Rectal smooth muscle tissue (tissue), 1 donor: Measurements from ENCODE around the gene PRDX6.
"Not testable (repeated sequence)": the region's sequence is repeated elsewhere in the genome, so short reads cannot be mapped to it uniquely, and the experiment has no call there.

Experiments
- H3K27ac ChIP-seq: one replicate; pipeline ENCODE4 v1.7.0; 2013; ENCODE audit warnings: low read depth, low read length, inconsistent platforms
- H3K27me3 ChIP-seq: one replicate; pipeline ENCODE4 v1.7.0; 2013; ENCODE audit warnings: low read length; ENCODE audit not compliant: control insufficient read depth, insufficient read depth
- H3K36me3 ChIP-seq: one replicate; pipeline ENCODE4 v1.7.0; 2013; ENCODE audit warnings: low read length; ENCODE audit not compliant: control insufficient read depth, insufficient read depth
- H3K4me1 ChIP-seq: one replicate; pipeline ENCODE4 v1.7.0; 2013; ENCODE audit warnings: low read length; ENCODE audit not compliant: control insufficient read depth, insufficient read depth
- H3K4me3 ChIP-seq: one replicate; pipeline ENCODE4 v1.7.0; 2013; ENCODE audit warnings: low read length
- H3K9ac ChIP-seq: one replicate; pipeline ENCODE4 v1.7.0; 2013; ENCODE audit warnings: low read length

Gene PRDX6

DNA sequence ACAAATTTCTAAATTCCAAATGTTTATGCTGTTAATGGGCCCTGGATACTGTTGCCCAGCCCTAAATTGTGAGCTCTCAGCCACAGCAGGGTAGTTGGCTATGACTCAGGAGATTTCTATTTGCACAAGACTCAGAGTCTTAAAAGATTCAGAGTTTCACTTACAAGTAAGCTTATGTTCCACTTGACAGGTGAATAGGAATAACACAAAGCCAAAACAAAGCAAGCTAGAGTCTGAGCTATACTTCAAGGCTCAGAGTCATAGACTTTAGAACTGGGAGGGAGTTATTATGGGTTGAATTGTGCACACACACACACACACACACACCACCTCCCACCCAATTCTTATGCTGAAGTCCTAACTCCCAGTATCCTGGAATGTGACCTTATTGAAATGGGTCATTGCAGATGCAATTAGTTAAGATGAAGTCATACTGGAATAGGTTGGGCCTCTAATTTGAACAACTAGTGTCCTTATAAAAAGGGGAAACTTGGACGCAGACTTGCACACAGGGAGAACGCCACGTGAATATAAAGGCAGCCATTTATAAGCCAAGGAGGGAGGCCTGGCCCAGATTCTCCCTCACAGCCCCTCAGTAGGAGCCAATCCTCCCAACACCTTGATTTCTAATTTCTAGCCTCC, 30.2 kb downstream of the PRDX6 start:
- peak overlapping the region; percentile 7 for H3K27ac ChIP-seq
- no peaks in the 10 kb centered on the region for H3K27me3 ChIP-seq
- no peak overlapping the region for H3K4me3 ChIP-seq
- H3K9ac ChIP-seq: no peak overlapping the region
- H3K36me3 ChIP-seq: no peaks in the 10 kb centered on the region
- peaks cover 4% of the 10 kb centered on the region for H3K4me1 ChIP-seq

- H3K27ac ChIP-seq: peak overlapping the region; percentile 7
- H3K9ac ChIP-seq: no peak overlapping the region
These were observed 30.7 kb downstream of the PRDX6 start for GRCh38 chr1:173507847-173508209.

DNA sequence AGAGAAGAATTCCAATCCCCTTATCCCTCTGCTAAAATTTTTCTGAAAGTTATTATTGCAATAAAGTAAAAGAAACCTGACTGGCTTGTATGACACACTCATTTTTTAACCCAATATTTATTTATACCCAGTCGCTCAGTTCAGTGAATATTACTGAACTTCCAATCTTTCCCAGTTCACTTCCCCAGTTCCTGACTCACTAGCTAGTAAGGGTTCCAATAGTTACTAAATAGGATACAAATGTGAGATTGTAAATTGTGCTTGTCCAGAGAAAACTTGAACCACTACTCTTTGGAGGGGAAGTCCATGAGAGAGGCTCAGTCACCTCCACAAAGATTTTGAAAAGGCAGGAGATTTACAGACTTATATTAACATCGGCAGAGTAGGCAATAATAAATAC, 31.4 kb downstream of the PRDX6 start:
- H3K4me3 ChIP-seq: no peak overlapping the region
- H3K27ac ChIP-seq: no peak overlapping the region
- H3K36me3 ChIP-seq: no peaks in the 10 kb centered on the region
- H3K9ac ChIP-seq: no peak overlapping the region
- H3K4me1 ChIP-seq: peaks cover 4% of the 10 kb centered on the region
- H3K27me3 ChIP-seq: no peaks in the 10 kb centered on the region

More at GRCh38 chr1:173507847-173508209, 30.7 kb downstream of the PRDX6 start:
- Histone ChIP-seq H3K36me3 (no peaks in the 10 kb centered on the region), H3K4me1 (peaks cover 4% of the 10 kb centered on the region), H3K4me3 (no peak overlapping the region), H3K27me3 (no peaks in the 10 kb centered on the region)

- Histone ChIP-seq H3K27ac (no peak overlapping the region), H3K36me3 (no peaks in the 10 kb centered on the region), H3K9ac (no peak overlapping the region), H3K27me3 (no peaks in the 10 kb centered on the region), H3K4me3 (no peak overlapping the region), H3K4me1 (peaks cover 4% of the 10 kb centered on the region)
These were observed 32.7 kb downstream of the PRDX6 start for GRCh38 chr1:173509797-173510196.

DNA sequence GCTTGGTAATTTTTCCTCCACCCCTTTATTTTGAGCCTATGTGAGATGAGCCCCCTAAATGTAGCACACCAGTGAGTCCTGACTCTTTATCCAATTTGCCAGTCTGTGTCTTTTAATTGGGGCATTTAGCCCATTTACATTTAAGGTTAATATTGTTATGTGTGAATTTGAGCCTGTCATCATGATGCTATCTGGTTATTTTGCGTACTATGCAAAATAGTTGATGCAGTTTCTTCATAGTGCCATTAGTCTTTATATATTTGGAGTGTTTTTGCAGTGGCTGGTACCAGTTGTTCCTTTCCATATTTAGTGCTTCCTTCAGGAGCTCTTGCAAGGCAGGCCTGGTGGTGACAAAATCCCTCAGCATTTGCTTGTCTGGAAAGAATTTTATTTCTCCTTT, 37.4 kb downstream of the PRDX6 start:
- H3K27me3 ChIP-seq, H3K4me1 ChIP-seq, H3K4me3 ChIP-seq, H3K27ac ChIP-seq, H3K9ac ChIP-seq, H3K36me3 ChIP-seq: not testable (repeated sequence)

- no peak overlapping the region for H3K27ac ChIP-seq
- no peaks in the 10 kb centered on the region for H3K4me1 ChIP-seq
These were observed 43.7 kb downstream of the PRDX6 start for GRCh38 chr1:173520799-173521198.

GRCh38 chr1:173523329-173523728, 46.2 kb downstream of the PRDX6 start:
- Histone ChIP-seq H3K36me3 (no peaks in the 10 kb centered on the region), H3K4me1 (no peaks in the 10 kb centered on the region), H3K9ac (no peak overlapping the region), H3K27ac (no peak overlapping the region), H3K27me3 (no peaks in the 10 kb centered on the region), H3K4me3 (no peak overlapping the region)

More at GRCh38 chr1:173520799-173521198, 43.7 kb downstream of the PRDX6 start:
- H3K27me3 ChIP-seq: no peaks in the 10 kb centered on the region
- no peak overlapping the region for H3K9ac ChIP-seq
- H3K4me3 ChIP-seq: no peak overlapping the region
- H3K36me3 ChIP-seq: no peaks in the 10 kb centered on the region

DNA sequence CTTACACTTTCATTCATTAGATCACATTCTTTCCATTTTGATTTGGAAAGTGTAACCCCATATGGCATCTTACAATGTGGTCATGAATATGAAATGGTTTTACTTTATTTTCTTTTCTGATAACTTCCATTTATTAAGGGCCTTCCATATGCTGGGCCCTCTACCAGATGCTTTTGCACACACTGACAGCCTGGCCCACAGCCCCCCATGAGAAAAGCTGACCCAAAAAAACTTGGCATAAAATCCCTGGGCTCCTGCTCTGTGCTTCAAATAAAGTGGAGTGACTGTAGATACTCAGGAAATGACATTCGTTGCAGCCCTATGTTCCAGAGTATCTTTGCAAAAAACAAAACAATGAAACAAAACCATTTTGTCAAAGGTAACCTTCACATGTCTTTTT, 48.8 kb downstream of the PRDX6 start:
- Histone ChIP-seq H3K27me3 (no peaks in the 10 kb centered on the region), H3K4me1 (no peaks in the 10 kb centered on the region), H3K4me3 (no peak overlapping the region), H3K27ac (no peak overlapping the region), H3K36me3 (no peaks in the 10 kb centered on the region), H3K9ac (no peak overlapping the region)

DNA sequence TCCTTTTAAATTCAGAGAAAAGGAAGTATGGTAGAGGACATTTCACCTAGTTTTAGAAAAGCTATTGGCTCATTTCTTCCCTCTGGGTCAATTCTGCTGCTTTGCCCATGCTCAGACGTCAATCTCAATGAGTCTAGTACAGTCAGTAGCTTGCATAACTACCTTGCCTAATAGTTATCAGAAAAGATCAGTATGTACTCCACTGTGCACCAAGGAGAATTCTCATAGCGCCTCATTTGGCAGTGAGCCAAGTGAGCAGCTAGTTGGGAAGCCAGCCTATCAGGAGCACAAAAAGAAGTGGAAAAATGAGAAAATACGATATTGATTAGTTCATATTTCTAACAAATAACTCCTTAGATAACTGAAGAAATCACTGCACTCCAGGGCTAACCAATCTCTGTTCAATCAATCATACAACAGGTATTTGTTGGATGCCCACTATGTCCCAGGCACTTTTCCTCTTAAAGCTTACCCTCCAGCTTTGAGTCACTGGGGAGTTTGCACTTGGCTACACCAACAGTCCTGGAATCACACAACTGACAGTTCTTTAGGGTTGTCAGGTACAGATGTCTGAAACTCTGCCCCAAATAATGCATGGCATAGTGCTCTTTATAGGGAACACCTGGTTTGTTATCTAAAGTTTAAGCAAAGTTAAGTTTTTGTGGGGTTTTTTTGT, 50.2 kb downstream of the PRDX6 start:
- H3K9ac ChIP-seq: no peak overlapping the region
- H3K27ac ChIP-seq: no peak overlapping the region
- H3K36me3 ChIP-seq: no peaks in the 10 kb centered on the region

GRCh38 chr1:173529106-173529505, 52.0 kb downstream of the PRDX6 start:
- Histone ChIP-seq H3K27me3 (no peaks in the 10 kb centered on the region), H3K36me3 (no peaks in the 10 kb centered on the region), H3K4me3 (no peak overlapping the region), H3K9ac (no peak overlapping the region), H3K27ac (no peak overlapping the region), H3K4me1 (peaks cover 6% of the 10 kb centered on the region)

More for the DNA sequence above, 50.2 kb downstream of the PRDX6 start:
- Histone ChIP-seq H3K4me1 (peaks cover 6% of the 10 kb centered on the region), H3K4me3 (no peak overlapping the region), H3K27me3 (no peaks in the 10 kb centered on the region)

GRCh38 chr1:173530795-173531693, 53.9 kb downstream of the PRDX6 start:
- H3K4me1 ChIP-seq: peaks cover 6% of the 10 kb centered on the region
- H3K4me3 ChIP-seq: no peak overlapping the region
- no peaks in the 10 kb centered on the region for H3K27me3 ChIP-seq
- H3K36me3 ChIP-seq: no peaks in the 10 kb centered on the region
- H3K9ac ChIP-seq: no peak overlapping the region
- no peak overlapping the region for H3K27ac ChIP-seq

DNA sequence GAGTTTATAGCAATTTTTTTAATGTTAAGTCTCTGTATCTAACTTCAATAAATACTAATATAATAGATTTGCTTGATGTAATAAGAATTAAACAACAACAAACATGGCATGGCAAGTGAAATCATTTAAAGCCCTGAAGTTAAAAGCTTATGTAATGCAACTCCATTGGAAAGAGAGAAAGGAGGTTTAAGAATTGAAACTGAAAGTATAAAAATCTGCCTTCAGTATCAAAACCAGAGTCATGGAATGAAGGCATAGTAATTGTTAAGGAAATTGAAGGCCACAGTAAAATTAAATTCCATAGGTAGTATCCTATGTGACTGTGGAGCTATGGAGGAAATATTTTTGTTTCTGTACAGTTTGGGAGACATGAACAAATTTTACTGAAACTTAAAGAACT, 55.1 kb downstream of the PRDX6 start:
- Histone ChIP-seq H3K27ac (no peak overlapping the region), H3K9ac (no peak overlapping the region), H3K4me1 (peaks cover 6% of the 10 kb centered on the region), H3K4me3 (no peak overlapping the region), H3K36me3 (no peaks in the 10 kb centered on the region), H3K27me3 (no peaks in the 10 kb centered on the region)
